WERI-Rb-1 (cell line): ENCODE measurements around the gene LIN7C.

Source experiments
- DNase-seq: peaks from one replicate; pipeline ENCODE4 v3.0.0-alpha.2; 2020
- H3K27ac ChIP-seq: fragments of 250-450 bp; sonication (Bioruptor Pico); 2 replicates; pipeline ENCODE4 v1.5.1; 2020; ENCODE audit warnings: mild to moderate bottlenecking, moderate library complexity
- H3K27me3 ChIP-seq: fragments of 250-450 bp; sonication (Bioruptor Pico); 2 replicates; pipeline ENCODE4 v1.5.1; 2021; ENCODE audit warnings: mild to moderate bottlenecking, low read depth, moderate library complexity; ENCODE audit not compliant: insufficient read depth, severe bottlenecking
- H3K36me3 ChIP-seq: fragments of 250-450 bp; sonication (Bioruptor Pico); 2 replicates; pipeline ENCODE4 v1.5.1; 2020; ENCODE audit warnings: mild to moderate bottlenecking, moderate library complexity
- H3K4me3 ChIP-seq: 2 replicates; pipeline ENCODE4 v1.5.1; 2011; ENCODE audit warnings: low read depth, mild to moderate bottlenecking, control low read depth, low read length
- H3K9me3 ChIP-seq: fragments of 250-450 bp; sonication (Bioruptor Pico); 2 replicates; pipeline ENCODE4 v1.5.1; 2021; ENCODE audit warnings: mild to moderate bottlenecking, moderate library complexity; ENCODE audit not compliant: severe bottlenecking
- CTCF ChIP-seq: IDR thresholded peaks from 2 replicates; pipeline ENCODE4 v1.5.1; 2011; ENCODE audit warnings: low read depth, mild to moderate bottlenecking, control low read depth, inconsistent platforms, low read length

LIN7C gene

GRCh38 chr11:27464289-27464696 lies 42.3 kb downstream of the LIN7C start:
- DNase-seq = no peak
- H3K27me3 ChIP-seq = no peaks in the 10 kb centered on the region

GRCh38 chr11:27462543-27462942 lies 44.0 kb downstream of the LIN7C start:
- Histone ChIP-seq H3K27me3 (no peaks in the 10 kb centered on the region), H3K4me3 (no peak overlapping the region), H3K36me3 (no peaks in the 10 kb centered on the region), H3K9me3 (no peaks in the 10 kb centered on the region), H3K27ac (no peak overlapping the region)
- no peak for DNase-seq
- no peak for TF ChIP-seq CTCF

More at GRCh38 chr11:27464289-27464696, 42.3 kb downstream of the LIN7C start:
- no peaks in the 10 kb centered on the region for H3K9me3 ChIP-seq
- H3K27ac ChIP-seq = no peak overlapping the region
- no peak overlapping the region for H3K4me3 ChIP-seq
- no peaks in the 10 kb centered on the region for H3K36me3 ChIP-seq
- TF ChIP-seq CTCF = no peak

GRCh38 chr11:27460158-27460978 lies 46.2 kb downstream of the LIN7C start:
- no peak for TF ChIP-seq CTCF
- H3K36me3 ChIP-seq = no peaks in the 10 kb centered on the region
- H3K27me3 ChIP-seq = no peaks in the 10 kb centered on the region
- no peak overlapping the region for H3K4me3 ChIP-seq
- DNase-seq = no peak
- no peak overlapping the region for H3K27ac ChIP-seq
- no peaks in the 10 kb centered on the region for H3K9me3 ChIP-seq

- H3K4me3 ChIP-seq = no peak overlapping the region
- no peak for DNase-seq
- H3K27ac ChIP-seq = no peak overlapping the region
- no peak for TF ChIP-seq CTCF
- no peaks in the 10 kb centered on the region for H3K27me3 ChIP-seq
- no peaks in the 10 kb centered on the region for H3K9me3 ChIP-seq
- no peaks in the 10 kb centered on the region for H3K36me3 ChIP-seq
These were observed 47.4 kb downstream of the LIN7C start for GRCh38 chr11:27459191-27459590.

GRCh38 chr11:27458182-27458581 lies 48.4 kb downstream of the LIN7C start:
- H3K27ac ChIP-seq = no peak overlapping the region
- DNase-seq = no peak
- H3K4me3 ChIP-seq = no peak overlapping the region
- TF ChIP-seq CTCF = no peak
- no peaks in the 10 kb centered on the region for H3K9me3 ChIP-seq
- H3K27me3 ChIP-seq = no peaks in the 10 kb centered on the region
- no peaks in the 10 kb centered on the region for H3K36me3 ChIP-seq
